GM21447 (cell line): ENCODE results near the gene PLPP7.

Source experiments
- ATAC-seq: cut with Tn5 transposase; IDR thresholded peaks from one replicate; pipeline ENCODE4 v1.9.1; 2021; ENCODE audit not compliant: unreplicated experiment

The PLPP7 gene

DNA sequence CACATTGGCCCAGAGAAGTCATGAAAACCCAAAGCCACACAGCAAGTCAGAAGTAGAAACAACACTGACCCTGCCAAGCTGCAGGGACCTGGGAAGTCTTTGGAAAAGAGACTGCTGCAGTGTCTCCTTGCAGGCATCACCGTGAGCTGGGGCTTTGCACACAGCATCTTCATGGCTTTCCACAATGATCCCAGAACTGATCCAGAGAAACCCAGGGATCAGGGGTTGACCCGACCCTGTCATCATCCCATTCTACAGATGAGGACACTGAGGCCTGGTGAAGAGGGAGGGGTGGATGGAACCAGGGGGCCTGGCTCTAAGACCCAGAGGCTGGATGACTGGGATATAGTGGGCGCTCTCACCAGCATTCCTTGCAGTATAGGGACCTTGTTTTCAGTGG, 8.9 kb upstream of the PLPP7 start:
- no peak for ATAC-seq

DNA sequence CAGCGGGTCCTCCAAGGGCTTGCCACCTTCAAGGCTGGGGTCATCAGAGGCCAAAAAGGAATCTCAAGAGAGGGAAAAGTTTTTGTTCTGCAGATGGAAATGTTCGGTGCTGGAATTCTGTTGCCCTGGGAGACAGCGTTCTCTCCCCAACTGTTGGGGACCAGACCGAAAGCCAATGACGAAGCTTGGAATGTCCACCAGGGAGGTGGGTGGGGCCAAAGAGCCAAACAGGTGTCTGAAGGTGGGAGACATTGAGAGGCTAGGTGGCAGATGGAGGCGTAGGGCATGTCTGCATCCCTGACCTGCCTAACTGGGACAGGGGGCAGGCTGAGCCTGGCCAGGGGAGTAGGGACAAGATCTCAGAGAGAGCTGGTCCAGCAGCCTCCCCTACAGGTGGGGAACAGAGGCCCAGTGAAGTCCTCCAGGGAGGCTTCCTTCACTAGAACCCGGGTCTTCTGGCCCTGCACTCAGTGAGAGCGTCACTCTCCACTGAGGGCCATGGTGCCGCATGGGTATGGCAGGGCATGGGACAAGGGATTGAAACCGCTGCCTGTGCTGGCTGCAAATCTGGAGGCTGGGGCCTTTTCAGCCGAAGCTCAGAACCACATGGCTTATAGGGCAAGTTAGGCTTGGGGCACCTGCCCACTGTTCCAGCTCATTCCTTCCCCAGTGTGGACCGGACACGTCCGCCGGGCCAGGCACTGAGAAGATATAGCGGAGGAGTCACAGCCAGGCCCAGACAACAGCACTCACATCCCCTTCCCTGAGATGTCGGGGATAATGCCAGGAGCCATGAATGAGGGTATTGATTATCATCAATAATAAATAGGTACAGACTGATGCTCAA, 8.2 kb upstream of the PLPP7 start:
- ATAC-seq = no peak

DNA sequence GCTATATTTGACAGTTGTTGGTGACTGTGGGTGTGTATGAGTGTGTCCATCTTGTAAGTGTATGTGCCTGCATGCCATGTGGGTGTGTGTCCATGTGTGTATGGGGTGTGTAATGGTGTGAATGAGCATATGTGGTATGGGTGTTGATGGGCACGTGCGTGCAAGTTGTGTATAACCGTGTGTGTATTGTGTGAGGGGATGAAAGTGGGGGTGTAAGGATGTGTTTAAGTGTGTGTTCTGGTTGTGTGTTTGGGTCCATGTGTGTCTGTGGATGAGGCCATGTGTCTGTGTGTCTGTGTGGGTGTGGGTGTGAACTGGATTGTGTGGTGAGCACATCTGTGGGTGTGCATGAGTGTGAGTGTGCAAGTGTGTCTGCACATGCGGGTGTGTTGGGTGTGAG, 7.3 kb upstream of the PLPP7 start:
- no peak for ATAC-seq

DNA sequence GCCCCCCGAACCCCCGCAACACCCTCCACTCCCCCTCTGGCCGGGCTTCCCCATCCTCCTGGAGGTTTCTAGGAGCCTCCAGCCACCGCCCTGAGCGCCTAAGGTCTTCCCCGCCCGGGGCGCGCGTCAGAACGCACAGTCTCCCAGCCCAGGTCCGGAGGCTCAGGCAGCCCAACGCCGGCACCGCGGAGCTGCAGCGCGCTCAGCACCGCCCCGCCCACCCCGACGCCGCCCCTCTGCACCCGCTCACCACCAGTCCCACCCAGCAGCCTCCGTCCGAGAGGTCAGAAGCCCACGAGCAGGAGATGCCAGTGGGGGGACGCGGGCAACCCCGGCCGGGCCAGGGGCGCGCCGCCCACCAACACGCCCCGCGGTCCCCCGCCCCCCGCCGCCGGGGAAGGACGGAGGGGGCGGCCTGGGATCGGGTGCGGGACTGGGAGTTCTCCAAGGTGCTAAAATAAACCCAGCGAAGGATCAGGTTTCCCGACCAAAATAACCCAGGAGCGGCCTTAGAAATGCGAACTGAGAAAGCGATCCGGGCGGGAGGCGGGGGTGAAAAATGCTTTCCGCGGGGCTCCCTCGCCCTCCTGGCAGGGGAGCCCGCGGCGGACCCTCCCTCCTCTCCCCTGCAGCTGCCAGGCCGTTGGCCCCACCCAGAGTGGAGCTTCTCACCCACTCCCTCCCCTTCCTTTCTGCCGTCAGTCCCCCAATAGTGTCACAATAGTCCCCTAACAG, 6.7 kb upstream of the PLPP7 start:
- no peak for ATAC-seq

DNA sequence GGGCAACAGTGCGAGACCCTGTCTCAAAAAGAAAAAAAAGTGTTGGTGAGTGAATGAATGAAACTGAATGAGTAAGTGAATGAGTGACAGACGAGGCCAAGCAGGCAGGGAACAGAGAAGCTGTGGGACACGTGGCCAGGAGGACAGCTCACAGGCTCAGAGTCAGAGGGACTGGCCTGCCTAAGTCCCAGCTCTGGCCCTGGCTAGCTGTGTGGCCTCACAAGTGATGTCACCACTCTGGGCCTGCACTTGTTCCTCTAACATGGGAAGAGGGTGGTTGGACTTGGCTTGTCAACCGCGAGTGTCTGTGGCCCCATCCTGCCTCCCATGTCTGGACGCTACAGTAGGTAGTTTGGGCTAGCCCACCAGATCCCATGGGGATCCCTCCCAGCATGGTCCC, 4.7 kb upstream of the PLPP7 start:
- ATAC-seq = no peak

DNA sequence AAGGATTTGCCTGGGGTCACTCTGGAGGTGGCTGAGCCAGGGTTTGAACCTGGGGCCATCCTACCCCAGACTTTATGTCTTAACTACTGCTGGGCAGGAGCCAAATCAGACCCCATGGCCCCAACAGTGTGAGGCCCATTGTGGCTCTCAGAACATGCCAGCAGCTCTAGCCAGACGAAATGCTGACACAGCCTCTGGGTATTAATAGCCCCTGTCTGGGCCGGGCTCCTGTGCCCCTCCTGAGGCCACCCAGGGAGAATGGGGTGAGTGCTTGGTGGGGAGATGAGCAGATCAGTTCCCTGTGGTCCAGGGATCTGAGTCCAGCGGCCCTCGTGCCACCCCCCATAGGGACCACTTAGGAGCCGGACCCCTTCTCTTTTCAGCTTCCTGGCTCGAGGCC, 2.2 kb upstream of the PLPP7 start:
- no peak for ATAC-seq

DNA sequence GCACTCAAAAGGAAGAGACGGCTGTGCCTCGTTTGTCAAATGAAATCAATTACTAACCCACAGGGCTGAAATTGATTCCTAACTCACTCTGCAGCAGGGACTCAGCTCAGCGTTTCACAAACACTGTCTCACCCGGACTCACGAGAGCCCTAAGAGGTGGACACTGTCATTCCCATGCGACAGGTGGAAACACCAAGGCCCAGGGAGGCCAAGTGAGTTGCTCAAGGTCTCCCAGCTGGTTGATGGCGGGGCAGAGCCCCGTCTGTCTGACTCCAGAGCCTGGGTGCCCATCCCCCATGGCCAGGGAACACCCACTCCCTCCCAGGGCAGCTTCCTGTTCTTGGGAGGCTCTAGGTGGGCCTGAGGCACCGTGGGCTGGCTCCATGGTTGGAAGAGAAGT, 1.3 kb upstream of the PLPP7 start:
- ATAC-seq = no peak

DNA sequence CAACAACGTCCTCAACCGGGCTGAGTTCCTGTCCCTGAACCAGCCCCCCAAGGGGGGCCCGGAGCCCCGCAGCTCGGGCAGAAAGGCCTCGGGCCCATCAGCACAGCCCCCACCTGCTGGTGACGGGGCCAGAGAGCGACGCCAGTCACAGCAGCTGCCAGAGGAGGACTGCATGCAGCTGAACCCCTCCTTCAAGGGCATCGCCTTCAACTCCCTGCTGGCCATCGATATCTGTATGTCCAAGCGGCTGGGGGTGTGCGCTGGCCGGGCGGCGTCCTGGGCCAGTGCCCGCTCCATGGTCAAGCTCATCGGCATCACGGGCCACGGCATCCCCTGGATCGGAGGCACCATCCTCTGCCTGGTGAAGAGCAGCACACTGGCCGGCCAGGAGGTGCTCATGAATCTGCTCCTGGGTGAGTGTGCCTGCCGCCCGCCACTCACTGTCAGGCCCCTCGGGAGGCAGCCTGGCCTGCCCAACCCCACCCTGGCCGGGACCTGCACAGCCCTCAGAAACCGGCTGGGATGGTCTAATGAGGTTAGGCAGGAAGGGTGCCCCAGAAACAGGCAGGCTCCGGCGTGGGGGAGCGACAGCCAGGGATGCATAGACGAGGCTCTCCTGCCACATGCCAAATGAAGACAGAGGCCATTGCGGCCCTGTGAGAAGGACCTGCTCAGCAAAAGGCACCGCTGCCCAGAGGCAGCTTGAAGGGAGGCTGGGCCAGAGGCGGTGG, 678 bp downstream of the PLPP7 start:
- ATAC-seq = no peak

DNA sequence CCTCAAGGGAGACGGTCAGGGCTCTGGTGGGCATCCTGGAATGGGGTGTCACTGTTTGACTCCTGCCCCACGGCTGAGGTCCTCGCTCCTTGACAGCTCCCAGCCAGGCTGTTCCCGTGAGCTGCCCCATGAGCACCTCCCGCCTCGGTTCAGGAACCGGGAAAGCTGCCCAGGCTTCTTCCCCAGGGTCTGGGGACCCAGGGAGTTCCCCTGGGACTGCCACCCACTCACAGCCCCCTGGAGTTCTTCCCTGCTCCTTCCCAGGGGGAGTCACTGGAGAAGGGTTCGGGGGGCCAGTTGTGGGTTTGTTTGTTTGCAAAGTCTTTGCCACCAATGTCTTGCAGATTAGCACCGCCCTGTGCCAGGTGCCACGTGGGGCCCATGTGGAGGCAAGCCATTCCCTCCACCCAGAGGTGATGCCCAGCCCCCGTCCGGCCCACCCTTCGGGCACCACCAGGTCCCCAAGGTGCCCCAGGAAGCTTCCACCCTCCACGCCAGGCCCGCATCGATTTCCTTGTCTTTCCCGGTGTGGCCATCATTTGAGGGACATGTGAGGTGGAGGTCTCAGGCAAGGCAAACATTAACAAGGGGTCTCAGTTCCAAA, 1.3 kb downstream of the PLPP7 start:
- ATAC-seq = no peak

DNA sequence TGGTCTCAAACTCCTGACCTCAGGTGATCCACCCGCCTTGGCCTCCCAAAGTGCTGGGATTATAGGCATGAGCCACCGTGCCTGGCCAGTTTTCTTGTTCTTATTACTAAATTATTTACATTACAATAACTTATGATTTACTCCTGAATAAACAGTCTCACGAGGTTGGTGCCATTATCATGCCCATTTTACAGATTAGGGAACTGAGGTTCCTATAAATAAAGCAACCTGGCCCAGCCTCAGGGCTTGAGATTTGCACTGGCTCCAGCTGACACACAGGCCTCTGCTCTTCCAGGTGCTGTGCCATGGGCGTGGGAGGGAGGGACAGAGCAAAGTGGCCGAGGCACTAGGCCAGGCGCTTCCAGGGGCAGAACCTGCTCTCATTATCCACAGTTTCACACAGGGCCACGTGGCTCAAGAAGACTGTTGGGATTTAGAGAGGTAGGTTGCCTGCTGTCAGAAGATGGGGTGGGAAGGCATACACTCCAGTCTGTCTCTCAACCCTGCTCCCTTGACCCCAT, 2.3 kb downstream of the PLPP7 start:
- no peak for ATAC-seq

DNA sequence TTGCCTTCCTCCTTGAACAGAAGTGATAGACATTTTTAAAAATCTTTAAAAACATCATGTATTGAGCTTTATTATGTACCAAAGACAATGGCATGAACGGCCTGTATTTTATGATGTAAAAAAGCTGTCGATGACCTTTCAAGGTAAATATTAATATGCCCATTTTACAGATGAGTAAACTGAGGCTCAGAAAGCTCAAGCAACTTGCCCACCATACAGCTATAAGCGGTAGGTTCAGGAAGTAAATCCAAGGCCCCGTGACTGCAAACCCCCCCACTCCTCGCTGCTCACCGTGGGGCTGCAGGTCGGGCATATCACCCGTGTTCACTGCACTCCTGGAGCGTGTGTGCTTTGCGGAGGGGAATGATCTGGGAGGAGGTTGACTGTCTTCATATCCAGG, 3.4 kb downstream of the PLPP7 start:
- ATAC-seq = no peak

DNA sequence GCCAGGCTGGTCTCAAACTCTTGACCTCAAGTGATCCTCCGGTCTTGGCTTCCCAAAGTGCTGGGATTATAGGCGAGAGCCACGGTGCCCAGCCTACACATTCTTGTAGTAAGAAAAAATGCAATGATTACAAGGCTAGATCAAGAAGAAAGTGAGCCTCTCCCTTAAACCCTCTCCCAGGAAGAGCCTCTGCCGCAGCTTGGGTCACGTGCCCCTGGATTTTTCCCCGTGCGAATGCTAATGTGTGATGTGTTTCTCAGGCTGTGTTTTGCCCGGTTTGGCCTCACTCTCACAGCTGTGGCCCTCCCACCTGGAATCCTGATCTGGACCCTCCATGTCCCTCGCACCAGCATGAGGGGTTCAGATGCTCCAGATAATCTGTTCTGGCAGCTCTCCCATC, 6.9 kb downstream of the PLPP7 start:
- no peak for ATAC-seq

DNA sequence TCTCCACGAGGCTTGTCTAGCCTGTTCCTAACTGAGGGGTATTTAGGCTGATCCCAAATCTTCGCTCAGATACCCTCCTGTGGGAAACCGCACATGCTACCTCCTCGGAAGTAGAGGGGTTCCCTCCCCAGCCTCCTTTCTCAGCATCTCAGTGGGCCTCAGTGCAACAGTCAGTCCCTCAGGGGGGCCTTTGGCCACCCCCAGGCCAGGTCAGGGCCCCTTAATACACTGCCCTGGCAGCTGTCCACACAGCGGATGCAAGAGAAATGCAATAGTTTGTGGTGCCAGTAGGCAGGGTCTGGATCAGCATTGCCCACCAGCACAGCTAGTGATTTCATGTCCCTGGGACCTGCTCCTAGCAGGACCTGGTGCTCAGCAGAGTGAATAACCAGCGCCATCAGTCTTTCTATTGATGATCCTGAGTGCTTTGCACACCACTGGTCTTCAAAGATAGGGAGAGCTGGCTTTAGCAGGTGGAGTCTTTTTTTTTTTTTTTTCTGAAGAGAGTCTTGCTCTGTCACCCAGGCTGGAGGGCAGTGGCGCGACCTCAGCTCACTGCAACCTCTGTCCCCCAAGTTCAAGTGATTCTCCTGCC, 7.5 kb downstream of the PLPP7 start:
- ATAC-seq = no peak

DNA sequence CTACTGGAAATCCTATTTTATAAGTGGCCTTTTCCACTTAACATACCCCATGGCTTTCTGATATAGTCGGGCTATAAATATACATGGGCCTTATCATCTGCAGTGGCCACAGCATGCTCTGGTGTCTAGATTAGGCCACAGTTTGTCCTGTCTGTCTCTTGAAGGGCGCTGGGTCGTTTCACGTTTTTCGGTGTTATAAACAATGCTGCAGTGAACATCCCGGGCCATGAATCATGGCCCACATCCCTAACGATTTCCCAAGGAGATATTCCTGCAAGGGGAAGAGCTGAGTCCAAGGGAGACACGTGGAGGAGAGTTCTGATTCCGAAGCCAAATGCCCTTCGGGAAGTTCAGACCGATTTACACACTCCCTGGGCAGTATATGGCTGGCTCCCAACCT, 8.4 kb downstream of the PLPP7 start:
- ATAC-seq = no peak

DNA sequence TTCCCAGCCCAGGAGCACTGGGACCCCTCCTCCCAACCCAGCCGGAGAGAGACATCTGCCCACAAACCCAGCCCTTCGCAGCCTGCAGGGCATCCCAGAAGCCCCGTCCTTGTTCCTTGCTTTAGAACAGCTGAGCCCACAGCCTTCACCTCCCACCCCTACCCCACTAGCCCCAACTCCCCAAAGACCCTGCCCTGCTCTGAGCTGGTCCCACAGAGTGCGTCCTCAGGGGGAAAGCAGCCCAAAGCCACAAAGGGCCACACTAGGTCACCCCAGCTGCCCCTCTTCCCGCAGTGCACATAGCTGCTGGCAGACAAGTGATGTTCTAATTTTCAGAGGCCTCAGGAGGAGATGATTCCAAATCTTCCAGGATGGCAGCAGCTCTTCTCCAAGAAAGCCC, 8.8 kb downstream of the PLPP7 start:
- no peak for ATAC-seq

DNA sequence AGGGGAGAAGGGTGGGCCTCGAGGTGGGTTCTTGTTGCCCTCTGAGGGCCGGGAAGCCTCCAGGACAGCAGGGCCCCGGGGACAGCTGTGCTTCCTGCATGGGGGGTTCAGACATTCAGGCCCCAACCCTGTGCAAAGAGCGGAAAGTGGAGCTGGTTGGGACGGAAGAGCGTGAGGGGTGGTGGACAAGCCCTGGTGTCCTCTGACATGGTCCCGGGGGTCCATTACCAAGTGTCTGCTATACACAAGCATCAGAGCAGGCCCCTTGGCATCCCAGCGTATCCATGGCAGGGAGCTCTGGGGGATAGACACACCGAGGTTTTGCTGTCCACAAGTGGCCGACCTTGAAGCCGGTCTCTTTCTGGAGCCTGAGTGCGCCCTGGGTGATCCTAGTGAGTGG, 9.3 kb downstream of the PLPP7 start:
- ATAC-seq = no peak

DNA sequence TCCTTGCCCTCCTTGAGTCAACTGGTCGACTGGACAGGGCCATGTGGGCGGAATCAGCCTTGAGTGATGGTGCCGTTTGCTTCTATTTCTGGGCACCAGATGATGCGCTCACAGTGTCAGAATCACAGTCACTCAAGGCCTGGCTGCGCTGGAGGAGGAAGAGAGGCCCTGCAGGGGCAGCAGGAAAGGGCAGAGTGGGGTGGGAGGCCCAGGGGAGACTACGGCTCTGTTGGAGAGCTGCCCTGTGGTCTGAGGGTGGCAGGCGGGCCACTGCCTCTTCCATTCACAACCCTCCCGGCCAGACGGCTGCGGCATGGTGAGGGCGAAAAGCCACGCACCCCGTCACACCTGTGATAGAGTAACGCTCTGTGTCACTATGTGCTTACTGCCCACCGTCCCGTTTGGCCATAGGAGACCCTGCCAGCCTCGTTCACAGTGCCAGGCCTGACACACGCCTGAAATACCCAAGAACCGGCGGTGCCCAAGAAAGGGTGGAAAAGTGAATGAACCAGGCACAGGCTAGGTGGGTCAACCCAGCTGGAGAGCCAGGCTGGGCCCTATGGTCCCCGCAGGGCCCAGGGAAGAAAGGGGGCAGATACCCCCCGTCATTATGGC, 9.9 kb downstream of the PLPP7 start:
- ATAC-seq = no peak

DNA sequence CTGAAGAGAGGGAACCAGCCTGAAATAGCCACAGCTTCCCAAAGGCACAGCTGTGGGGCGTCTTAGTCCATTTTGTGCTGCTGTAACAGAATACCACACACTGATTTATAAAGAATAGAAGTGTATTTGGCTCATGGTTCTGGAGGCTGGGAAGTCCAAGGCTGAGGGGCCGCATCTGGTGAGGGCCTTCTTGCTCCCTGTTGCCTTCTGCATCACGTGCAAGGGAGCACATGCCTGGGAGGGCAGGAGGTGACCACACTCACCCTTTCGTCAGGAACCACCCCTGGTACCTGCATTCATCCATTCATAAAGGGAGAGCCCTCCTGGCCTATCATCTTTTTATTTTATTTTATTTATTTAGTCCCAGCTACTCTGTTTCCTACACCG, 10.4 kb downstream of the PLPP7 start:
- ATAC-seq = no peak

DNA sequence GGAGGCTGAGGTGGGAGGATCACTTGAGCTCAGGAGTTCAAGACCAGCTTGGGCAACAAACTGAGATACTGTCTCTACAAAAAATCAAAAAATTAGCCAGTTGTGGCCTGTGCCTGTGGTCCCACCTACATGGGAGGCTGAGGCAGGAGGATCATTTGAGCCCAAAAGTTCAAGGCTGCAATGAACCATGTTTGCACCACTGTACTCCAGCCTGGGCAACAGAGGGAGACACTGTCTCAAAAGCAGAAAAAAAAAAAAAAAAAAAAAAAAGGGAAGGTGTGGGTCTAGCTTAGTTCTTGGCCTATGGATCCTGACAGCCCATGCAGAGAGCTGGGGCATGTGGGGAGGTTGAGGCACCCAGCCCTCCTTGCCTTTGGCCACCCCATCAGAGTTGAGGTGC, 10.9 kb downstream of the PLPP7 start:
- ATAC-seq = no peak

DNA sequence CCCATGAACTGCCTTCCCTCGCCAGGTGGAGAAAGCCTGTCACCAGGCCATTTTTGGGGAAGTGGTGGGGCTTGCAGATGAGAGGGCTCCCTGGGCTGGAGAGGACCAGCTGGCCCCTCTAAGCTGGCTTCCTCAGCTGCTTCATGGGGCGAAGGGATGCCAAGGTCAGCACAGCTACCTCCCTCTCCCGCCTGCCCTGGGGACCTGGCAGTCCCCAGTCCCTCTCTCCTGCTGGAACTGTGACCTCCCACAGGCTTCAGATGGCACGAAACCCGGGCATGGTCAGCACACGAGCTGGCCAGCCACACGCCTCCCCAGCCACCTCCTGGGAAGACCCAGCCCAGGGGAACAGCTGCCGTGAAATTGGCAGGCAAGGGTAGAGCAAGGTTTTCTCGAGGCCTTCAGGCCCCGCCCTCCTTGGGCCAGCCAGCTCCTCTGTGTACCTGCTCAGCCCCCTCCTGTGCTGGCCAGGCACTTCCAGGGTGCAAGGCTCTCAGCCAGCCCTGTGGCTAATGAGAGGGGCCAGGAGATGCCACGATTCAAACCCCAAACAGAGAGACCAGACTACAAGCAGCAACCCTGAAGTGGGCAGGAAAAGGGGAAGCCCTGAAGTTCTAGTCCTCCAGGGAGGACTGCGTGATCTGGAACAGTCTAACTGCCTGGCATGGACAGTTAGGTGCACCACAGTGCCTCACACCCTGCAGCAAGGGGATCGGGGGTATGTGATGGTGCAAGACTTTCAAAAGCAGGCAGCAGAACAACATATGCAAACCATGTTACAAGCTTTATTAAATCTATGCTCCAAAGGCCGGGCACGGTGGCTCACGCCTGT, 12.9 kb downstream of the PLPP7 start:
- no peak for ATAC-seq
